AG08396 (cell line): ENCODE results near the gene KCNQ4.

Experiments
- DNase-seq: peaks from one replicate; pipeline ENCODE4 v3.0.0; 2012; ENCODE audit warnings: low spot score, mixed read lengths

The KCNQ4 gene

DNA sequence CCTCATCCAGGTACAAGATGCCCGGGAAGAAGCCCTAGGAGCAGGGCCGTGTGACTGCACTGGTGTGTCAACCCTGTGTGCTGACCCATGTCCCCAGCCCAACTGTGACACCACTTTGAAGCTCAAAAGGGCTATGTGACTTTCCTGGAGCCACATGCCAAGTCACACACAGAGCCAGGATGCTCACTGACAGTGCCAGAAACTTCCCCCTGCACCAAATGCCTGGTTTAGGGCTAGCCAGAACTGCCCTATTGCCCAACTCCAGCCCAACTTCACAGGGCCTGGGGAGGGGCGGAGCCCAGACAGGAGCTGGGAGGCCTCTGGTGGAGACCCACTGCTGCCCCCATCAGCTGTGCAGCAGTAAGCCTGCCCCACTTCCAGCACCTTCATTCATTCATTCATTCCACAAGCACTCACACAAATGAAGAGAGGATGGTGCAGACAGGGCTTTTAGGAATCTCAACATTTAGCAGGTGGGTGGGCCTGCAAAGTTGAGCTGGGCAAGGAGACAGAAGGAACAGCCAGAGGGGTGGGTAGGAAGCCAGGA is 36.7 kb downstream of the KCNQ4 start:
- no peak for DNase-seq

DNA sequence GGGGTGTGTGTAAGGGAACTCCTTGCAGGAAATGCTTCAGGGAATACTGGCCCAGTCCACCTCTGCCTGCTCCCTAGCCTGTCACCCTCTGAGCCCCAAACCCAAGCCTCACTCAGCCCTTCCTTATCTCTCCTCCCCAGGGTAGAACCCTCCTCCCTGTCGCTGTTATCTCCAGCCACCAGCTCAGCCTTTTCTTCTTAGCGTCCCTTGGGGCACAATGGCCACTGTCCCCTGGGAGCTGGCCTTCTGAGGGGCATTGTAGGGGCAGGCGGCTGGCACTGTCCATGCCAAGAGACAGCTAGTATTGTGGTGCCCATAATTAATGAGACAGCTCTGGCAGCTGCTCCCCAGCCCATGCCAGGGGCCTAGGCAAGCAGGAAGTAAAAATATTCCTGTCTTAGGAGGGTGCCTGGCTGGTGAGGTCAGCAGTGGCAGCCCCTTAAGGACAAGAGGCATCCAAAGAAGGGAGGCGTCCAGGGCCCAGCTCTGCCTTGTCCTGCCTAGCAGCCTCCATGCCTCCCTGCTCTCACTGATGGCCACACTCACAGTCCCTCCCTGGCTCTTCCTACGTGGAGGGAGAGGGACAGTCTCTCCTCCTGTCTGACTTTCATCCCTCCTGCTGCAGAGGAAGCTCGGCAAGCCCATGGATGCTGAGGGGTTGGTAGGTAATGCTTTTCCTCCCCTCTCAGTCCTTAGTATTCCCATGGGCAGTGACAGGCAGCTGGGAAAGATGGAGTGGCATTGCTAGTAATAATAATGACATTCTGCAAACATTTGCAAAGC is 37.5 kb downstream of the KCNQ4 start:
- DNase-seq, result no peak

DNA sequence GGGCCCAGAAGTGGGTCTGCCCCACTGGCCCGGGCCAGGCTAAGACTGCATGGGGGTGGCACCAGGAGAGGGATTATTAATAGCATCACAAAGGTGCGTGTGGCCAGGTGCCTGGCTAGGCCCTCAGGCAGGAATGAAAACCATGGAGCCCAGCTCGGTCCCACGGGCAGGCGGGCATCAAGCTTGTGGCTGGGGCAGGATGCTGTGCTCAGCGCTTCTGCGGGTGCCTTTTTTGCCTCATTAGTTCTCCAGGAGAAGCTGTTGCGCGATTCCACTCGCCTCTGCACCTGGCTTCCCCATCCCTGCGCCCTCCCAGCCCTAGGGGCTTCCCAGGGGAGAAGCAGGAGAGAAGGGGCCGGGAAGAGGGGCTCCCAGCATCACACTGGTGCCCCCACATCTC is 39.3 kb downstream of the KCNQ4 start:
- no peak for DNase-seq

DNA sequence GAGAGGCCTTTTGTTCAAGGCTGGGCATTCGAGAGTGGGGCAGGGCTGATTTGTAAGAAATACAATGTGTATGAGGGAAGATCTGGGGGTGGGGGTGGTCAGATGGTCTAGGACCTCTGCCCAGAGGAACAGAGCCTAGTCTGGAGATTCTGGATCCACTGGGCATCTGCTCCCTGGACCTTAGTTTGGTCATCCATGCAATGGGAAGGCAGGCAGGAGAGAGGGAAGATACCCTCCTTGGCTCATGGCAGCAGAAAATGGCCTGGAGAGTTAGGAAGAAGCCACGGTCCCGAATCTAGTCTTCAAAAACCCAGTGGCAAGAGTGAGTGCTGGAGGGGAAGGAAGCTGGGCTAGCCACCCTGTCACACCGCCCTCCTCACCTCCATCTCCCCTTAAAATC is 39.8 kb downstream of the KCNQ4 start:
- DNase-seq, result no peak

DNA sequence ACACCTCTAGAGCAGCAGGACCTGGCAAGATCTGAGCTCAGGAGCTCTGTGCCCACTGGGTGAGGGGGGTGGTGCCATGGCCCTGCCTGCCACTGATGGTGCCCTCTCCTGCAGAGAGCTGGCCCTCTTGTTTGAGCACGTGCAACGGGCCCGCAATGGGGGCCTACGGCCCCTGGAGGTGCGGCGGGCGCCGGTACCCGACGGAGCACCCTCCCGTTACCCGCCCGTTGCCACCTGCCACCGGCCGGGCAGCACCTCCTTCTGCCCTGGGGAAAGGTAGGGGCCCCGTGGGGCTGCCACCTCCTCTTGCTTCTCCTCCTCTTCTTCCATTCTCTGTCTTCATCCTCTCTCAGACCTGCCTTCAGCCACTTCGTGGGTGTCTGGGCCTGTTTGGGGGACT is 40.4 kb downstream of the KCNQ4 start:
- no peak for DNase-seq

DNA sequence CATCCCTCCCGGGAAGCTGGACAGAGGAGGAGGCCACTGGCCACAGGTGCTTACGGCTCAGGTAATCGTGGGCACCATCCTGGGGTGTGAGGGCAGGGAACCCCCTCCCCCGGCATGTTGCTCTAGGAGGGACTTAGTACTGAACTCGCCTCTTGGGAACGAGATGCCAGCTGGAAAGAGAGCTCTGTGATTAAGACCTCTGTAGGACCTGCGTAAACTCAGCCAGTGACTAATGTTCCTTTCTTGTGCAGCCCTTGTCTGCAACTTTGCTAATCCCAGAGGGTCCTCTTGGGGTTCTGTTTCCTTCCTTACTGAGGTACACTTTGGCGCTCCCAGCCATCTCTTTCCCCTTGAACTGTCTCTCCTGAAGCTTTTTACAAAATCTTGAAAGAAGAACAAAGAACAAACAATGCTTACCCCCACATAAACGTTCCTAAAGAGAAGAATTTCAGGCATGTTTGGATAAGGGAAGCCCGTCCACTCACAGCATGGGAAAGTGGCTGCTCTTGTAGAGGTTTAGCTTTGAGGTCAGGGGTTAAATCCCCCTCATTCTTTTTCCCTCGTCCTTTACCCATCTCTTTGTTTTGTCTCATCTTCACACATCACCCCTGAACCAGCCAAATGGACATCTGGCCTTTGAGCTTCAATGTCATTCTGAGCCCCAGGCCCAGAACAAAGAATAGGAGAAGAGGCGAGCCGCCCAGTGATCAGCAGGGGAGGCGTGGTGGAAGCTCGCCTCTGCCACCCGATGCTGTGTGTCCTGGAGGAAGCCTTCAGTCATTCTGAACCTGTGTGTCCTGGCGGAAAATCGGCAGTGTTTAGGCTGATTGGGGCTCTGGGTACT is 41.2 kb downstream of the KCNQ4 start:
- DNase-seq, result peak; percentile 68

DNA sequence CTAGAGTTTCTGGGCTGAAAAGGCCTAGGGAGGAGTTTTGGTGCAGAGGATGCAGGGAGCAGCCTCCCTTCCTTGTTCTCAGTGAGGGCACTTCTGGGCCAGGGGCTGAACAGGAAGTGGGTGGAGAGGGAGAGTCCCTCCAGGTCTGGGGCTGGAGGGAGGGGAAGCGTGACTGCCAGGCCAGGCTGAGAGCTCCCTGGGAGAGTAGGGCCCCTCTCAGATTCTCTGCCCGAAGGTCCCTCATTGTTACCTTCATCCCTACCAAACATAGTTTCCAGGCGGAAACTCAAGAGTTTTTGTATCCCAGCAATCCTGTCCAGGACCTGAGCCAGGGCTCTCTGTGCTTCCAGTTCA is 41.8 kb downstream of the KCNQ4 start:
- no peak for DNase-seq

DNA sequence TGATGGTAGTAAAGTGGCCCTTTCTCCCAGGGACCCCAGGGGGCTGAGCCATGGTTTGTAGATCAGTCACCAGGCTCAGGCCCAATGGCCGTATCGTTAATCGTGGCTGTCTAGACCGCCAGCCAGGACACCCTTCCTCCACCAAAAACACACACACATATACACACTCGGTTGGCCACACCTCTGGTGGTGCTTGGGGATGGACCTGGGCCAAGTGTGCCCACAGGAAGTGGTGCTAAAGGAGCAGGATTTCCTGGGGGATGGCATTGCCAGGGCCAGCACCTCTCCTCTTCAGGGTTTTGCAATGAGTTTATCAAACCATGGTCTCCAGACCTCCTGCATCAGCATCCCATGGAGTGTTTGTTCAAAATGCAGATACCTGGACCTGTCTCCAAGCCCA is 42.4 kb downstream of the KCNQ4 start:
- DNase-seq, result no peak

DNA sequence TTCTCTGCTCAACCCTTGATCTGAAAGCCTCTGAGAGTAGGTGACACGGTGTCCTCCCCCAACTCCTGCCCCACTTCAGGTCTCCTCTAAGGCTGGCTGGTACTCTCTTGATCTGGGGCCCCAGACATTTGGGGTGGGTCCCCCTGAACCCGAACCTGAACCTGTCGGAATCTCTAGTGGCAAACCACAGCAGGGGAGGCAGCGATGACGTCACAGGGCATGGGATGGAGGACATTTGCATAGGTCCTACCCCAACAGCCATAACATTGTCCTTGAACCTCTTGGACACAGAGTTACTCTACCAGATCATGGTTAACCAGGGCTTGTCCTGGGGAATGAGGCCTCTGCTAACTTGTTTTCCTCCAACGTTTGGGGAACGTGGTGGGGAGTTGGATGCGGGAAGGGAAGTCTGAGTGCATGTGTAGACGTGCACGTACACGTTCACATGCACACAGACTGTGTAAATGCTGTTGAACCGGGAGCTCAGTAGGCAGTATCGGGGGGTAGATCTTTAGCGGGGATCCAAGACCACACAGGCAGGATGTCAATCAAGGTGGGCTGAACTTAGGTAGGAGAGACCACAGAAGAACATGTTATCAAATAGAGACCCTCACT is 46.2 kb downstream of the KCNQ4 start:
- no peak for DNase-seq

DNA sequence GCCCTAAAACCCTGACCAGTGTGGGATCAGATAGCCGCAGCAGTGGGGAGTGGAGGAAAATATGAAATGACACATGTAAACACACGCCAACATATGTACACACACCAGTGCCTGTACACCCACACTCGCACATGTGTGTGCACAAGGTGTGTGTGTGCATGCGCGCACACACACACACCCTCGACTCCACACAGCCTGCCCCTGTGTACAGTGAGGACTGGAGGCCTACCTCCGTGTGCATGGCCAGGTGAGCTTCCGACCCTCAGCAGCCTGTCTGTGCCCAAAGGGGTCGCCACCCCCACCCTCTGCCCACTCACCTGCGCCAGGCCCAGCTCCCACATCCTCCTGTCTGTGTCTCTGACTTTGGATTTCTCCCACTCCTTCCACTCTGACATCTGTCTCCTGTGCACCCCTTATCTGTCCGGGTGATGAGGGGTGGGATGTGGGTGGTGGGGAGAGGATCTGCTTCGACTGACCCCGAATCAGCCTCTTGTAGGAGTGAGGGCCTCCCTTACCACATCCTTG is 46.9 kb downstream of the KCNQ4 start:
- no peak for DNase-seq

DNA sequence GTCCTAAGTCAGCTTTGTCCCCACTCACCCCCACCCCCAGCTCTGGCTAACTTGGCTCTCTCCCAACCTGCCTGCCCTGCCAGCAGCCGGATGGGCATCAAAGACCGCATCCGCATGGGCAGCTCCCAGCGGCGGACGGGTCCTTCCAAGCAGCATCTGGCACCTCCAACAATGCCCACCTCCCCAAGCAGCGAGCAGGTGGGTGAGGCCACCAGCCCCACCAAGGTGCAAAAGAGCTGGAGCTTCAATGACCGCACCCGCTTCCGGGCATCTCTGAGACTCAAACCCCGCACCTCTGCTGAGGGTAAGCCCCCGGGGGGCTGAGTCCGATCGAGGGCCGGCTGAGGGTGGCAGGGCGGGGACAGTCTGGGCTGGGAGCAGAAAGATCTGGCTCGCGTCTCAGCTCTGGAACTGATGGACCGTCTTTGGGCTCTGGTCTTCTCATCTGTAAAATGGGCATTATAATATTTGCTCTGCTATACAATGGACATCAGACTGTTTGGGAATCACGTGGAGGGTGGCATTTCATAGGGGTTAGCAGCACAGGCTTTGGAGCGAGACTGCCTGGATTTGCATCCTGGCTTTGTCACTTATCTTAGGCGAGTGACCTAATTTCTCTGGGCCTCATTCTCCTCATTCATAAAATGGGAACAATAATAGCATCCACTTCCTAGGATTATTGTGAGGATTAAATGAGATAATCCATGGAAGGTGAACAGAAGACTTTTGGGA is 47.6 kb downstream of the KCNQ4 start:
- DNase-seq, result no peak

DNA sequence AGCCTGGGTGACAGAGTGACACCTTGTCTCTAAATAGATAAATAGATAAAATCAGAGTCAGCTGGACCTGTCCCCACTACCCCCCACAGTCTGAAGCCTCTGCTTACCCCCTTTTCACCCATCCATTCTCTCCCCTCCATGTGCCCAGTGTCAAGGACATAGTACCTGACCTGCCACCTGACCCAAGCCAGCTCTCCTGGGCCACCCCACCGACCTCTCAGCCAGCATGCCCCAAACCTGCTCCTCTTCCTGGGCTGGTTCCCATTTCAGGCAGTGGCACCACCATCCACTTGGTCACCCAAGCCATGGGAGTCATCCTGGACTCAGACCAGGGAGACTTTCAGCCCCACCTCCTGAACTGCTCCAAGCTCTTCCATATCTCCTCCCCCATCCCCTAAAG is 50.4 kb downstream of the KCNQ4 start:
- DNase-seq, result no peak

DNA sequence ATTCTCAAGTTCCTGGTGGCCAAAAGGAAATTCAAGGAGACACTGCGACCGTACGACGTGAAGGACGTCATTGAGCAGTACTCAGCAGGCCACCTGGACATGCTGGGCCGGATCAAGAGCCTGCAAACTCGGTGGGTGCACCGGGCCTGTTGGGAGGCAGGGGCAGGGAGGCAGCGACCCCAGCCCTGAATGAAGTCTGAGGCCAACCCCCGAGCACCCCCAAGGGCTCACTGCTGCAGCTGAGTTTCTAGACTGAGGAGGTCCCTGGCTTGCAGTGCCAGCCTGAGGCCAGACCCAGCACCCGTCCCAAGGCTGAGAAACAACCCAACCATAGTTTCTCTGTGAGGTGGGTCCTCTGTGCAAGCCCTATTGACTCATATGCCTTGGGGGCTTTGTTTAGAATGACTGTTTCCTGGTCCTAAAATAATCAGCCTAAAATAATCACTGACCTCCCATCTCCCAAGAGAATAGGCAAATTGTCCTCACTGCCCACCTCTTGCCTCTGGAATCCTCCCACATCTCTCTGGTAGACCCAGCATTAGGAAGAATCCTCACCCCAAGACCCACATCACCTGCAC is 51.5 kb downstream of the KCNQ4 start:
- no peak for DNase-seq

DNA sequence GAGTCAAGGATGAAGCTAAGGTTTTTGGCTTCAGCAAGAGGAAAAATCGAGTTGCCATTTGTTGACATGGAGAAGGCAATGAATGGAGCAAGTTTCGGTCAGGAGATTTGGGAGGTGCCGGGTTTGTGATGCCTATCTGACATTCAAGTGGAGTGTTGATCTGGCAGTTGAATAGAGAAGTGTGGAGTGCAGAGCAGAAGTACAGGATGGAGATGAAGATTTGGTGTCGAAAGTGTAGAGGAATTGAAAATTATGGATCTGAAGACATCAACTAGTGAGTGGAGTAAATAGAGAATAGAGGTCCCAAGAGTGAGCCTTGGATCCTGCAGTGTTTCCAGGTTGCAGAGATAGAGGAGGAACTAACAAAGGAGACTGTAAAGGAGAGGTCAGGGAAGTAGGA is 52.7 kb downstream of the KCNQ4 start:
- DNase-seq, result no peak

DNA sequence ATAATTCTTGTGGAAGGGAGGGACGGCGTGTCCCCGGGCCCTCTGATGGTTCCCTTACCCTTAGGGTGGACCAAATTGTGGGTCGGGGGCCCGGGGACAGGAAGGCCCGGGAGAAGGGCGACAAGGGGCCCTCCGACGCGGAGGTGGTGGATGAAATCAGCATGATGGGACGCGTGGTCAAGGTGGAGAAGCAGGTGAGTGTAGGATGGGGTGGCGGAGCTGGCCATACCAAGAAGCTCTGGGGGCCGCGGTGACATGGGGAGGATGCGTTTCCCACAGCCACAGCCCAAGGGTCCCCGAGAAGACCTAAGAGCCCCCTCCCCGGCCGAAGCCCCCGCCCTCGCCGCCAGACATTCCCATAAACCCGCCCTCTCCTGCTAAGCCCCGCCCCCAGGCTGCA is 54.0 kb downstream of the KCNQ4 start:
- DNase-seq, result no peak

DNA sequence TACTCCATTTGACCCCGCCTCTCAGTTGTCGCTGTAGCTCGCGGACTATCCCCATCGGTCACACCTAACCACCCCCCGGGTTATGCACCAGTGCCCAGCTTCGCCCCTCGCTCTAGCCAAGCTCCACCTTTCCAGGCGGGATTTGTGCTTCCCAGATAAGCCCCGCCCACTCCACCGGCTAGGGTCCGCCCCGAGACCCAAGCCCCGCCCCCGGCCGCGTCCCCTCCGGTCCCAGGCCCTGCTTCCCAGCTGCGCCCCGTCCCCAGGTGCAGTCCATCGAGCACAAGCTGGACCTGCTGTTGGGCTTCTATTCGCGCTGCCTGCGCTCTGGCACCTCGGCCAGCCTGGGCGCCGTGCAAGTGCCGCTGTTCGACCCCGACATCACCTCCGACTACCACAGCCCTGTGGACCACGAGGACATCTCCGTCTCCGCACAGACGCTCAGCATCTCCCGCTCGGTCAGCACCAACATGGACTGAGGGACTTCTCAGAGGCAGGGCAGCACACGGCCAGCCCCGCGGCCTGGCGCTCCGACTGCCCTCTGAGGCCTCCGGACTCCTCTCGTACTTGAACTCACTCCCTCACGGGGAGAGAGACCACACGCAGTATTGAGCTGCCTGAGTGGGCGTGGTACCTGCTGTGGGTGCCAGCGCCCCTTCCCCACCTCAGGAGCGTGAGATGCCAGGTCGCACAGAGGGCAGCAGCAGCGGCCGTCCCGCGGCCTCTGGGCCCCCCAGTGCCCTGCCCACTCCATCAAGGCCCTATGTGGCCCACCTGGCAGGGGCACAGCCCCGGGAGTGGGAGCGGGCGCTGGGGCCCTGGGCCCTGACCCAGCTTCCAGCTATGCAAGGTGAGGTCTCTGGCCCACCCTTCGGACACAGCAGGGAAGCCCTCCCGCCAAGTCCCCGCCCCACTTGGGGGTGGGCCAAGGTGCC is 54.7 kb downstream of the KCNQ4 start:
- no peak for DNase-seq

DNA sequence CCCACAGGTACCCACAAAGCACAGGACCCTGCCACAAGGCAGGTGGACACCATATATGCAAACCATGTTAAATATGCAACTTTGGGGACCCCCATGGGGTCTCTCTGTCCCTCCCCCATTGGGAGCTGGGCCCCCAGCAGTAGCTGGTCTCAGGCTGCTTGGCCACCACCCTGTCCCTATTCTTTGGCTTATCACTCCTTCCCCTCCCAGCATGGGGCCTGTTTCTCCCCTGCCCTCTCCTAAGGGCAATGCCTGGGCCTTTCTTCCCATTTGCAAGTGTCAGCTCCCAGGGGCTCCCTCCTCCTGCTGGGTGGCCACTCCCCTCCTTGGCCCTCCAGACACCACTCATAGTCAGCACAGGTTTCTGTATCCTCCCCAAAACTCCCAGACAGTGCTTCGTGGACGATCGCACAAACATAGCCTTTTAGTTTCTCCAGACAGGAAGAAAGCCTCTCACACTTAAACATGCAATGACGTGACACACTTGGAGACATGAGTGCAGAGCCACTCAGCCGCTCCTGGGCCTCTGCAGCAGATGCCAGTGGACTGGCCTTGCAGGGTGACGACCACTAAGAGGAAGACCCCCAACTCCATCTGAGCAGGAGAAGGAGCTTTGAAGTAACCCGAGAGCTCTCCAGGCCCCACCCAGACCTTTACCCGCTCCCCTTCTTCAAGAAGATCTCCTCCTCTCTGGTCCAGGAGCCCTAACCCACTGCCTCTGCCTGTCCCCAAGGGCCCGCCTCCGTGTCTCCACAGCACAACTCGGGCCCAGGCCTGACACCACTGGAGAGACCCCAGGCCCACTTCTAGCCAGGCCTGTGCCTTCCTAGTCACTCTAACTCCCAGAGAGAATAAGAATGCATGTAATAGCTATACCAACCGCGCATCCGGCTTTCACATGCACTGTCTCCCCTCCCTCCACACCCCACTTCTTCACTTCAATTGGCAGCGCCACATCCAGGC is 55.7 kb downstream of the KCNQ4 start:
- no peak for DNase-seq

DNA sequence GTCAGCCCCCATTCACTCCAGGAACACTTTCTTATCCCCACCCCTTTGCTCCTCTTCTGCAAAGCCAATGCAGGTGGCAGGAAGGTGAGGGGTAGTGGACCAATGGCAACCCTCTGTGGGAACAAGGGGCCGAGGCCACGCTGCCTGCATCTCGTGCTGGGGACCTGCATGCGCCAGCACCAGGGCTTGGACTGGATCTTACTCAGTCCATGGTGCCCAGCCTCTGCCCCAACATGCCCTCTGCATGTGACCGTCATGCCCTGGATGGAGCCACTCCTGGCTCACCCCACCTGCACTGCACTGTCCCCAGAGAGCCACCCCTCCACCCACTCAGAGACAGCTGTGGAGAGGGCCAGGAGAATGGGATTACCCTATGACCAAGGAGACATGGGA is 56.4 kb downstream of the KCNQ4 start:
- no peak for DNase-seq
